NCI-H524 treated with DMSO at 0.1 percent for 48 hours (cell line): ENCODE data around the gene BTBD16.

ENCODE experiments used
- DNase-seq: peaks from one replicate; lab custom pipeline; 2025; lab: John Stamatoyannopoulos, UW

BTBD16 gene

GRCh38 chr10:122373721-122374120 lies 102.6 kb downstream of the BTBD16 start:
- DNase-seq: no peak

DNA sequence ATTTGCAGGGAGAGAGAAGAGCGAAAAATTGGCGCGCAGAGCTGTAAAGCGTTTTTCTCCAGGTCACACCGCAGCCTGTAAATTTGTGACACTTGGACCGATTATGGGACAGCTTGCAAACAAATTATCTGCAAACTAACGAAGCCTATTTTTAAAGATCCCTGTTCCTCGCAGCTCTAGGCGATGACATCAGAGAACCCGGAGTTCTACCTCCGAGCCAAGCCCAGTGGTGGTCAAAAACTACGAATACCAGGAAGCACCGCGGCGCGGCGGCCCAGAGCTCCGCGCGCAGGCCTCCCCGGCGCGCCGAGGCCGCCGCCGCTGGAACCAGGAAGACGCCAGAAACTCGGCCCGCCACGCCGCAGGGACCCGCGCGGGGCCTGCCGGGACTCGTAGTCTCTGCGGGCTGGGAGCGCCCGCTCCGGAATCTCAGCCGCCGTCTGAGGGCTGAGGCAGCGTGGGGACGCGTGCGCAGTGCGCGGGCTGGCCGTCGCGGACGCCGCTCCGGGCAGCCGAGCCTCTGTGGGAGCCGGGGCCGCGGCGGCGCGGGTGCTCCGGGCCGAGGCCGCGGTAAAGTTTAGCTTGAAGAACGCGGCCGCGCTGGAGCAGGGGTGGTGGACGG lies 103.3 kb downstream of the BTBD16 start, which contains the start of gene PLEKHA1:
Gene PLEKHA1, plus strand, starts transcription at position 472 of the 622 bp plus-strand sequence. CDS start 18,493 bp downstream, outside the sequence.
- DNase-seq: no peak

GRCh38 chr10:122374859-122375678 lies 104.0 kb downstream of the BTBD16 start:
- DNase-seq: no peak

- DNase-seq: no peak
These were observed 104.6 kb downstream of the BTBD16 start for GRCh38 chr10:122375679-122376160.

DNA sequence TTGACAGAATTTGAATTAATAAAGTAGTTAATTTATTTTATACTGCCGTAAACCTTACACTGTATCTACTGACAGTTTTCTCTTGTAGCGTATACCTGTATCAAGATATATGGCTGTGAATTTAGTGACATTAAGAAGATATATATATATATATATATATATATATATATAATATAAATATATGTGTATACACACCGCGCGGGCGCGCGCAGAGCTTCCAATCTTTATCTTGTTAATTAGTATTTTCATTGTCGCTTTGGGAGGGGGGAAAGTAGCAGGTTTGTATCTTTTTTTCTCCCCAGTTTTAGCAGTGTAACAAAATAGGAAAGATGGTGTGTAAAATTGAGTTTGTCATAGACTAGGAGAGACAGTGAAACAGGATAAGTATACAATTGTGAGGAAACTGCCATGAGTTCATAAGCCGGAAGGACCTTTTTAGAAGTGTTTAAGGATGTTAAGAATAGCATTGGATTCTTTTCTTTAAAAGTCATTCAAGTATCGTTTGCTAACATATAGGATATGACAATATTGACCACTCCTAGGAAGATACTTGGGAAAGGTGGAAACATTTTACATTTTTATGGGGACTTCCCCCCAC lies 105.4 kb downstream of the BTBD16 start:
- DNase-seq: no peak

DNA sequence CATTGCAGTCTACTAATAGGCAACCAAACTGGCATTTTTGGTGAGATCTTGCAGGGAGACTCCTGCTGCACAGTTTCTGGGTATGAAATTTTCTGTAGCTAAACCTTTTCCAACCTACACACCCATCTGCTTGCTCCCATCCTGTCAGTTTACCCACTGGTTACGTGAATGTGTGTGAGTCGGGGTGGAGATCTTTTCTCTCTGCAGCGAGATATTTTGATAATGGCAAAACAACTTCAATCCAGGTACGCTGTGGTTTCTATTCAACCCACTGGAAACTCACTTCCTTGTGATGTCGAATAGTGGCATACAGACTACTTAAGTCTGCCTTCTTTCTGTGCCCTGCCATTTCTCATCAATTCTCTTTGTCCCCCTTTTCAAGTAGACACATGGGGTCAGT lies 107.9 kb downstream of the BTBD16 start:
- DNase-seq: no peak

- no peak for DNase-seq
These were observed 108.4 kb downstream of the BTBD16 start for GRCh38 chr10:122379537-122379936.

- no peak for DNase-seq
These were observed 109.6 kb downstream of the BTBD16 start for GRCh38 chr10:122380703-122381102.

DNA sequence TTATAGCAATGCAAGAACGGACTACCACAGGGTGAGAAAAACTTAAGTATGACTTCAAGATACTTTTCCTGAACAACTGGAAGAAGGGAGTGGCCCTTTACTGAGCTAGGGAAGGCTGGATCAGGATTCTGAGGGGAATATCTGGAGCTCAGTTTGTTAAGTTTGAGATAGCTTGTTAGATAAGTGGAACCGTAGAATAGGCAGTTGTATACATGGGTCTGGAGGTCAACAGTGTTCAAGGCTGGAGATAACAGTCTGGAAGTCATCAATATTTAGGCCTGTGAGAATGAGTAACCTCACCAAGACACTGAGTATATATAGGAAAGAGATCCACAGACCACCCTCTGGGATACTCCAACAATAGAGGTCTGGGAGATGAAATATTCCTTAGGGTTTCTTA lies 110.6 kb downstream of the BTBD16 start:
- no peak for DNase-seq

GRCh38 chr10:122386514-122386913 lies 115.4 kb downstream of the BTBD16 start:
- no peak for DNase-seq

- no peak for DNase-seq
These were observed 116.5 kb downstream of the BTBD16 start for GRCh38 chr10:122387572-122387971.
